ENCODE results near the gene LRP5. TPM values are rescaled to one million over a fixed set of nuclear protein-coding genes. Genes with fewer than 3 reads are reported as not detected.

LRP5 gene
- total RNA-seq, 1 donor from 2014 or later = 12.5 TPM

GRCh38 chr11:68481579-68482240, 169.3 kb downstream of the LRP5 start:
- intact Hi-C loops (cut with micrococcal nuclease) = no loop called here

- intact Hi-C loops (cut with micrococcal nuclease) = no loop called here
Measured at GRCh38 chr11:68488623-68489022, 176.2 kb downstream of the LRP5 start.

GRCh38 chr11:68495220-68495729, 182.9 kb downstream of the LRP5 start:
- intact Hi-C loops (cut with micrococcal nuclease) = no loop called here

- intact Hi-C loops (cut with micrococcal nuclease) = no loop called here
Measured at GRCh38 chr11:68495872-68496271, 183.5 kb downstream of the LRP5 start.

- intact Hi-C loops (cut with micrococcal nuclease) = no loop called here
Measured at GRCh38 chr11:68497761-68498160, 185.4 kb downstream of the LRP5 start.

GRCh38 chr11:68498321-68498720, 185.9 kb downstream of the LRP5 start:
- intact Hi-C loops (cut with micrococcal nuclease) = no loop called here

Other genes with a start within 250 kb of the LRP5 start
- 10.7 and 12.7 TPM in 2 replicates for gene CHKA, start 191.2 kb upstream of the LRP5 start, total RNA-seq
- gene KMT5B, start 99.3 kb upstream of the LRP5 start, total RNA-seq = 26.1 and 31.5 TPM in 2 replicates
- 23.0 and 25.7 TPM in 2 replicates for gene C11orf24, start 40.6 kb upstream of the LRP5 start, total RNA-seq
- 115 TPM in 2 replicates for gene PPP6R3, start 148.2 kb downstream of the LRP5 start, total RNA-seq

Data from T-helper 2 cell treated with Interferon-gamma antibody and Interleukin-4, amounts not matched to agents 100 ng/mL and 5 ng/mL, for 36 hours (primary cell).